WTC11 (cell line): ENCODE results near the gene SLC31A2. TPM values are rescaled to one million over a fixed set of nuclear protein-coding genes. Genes with fewer than 3 reads are reported as not detected.
A peak's percentile ranks its signal among the peaks of the same experiment; 100 is the strongest.

Experiments used
- ATAC-seq: fragments of 200-7000 bp; cut with Tn5 transposase; 2 replicates; pipeline ENCODE4 v1.10.0; 2021; ENCODE audit warnings: mild to moderate bottlenecking, moderate library complexity
- CTCF ChIA-PET: fragments of 300-600 bp; sonication (Branson Sonifier 250); formaldehyde crosslinking; loops from one replicate; lab custom pipeline; 2021; ENCODE audit warnings: antibody characterized with exemption; lab: Charles Lee
- POLR2A ChIA-PET: fragments of 350-600 bp; sonication (Branson Sonifier 250); formaldehyde crosslinking; loops from one replicate; lab custom pipeline; 2021; ENCODE audit warnings: antibody characterized with exemption; lab: Charles Lee
- DNase-seq: peaks from one replicate; pipeline ENCODE4 v3.0.0; 2021; ENCODE audit warnings: low spot score
- H3K27ac Mint-ChIP-seq: 2 replicates; pipeline ENCODE4 v1.8.0; 2021; ENCODE audit warnings: mixed read lengths
- H3K27me3 Mint-ChIP-seq: 2 replicates; pipeline ENCODE4 v1.8.0; 2021; ENCODE audit warnings: low read depth, mild to moderate bottlenecking, moderate library complexity, mixed read lengths
- H3K36me3 Mint-ChIP-seq: 2 replicates; pipeline ENCODE4 v1.8.0; 2021; ENCODE audit warnings: mixed read lengths
- H3K4me1 Mint-ChIP-seq: 2 replicates; pipeline ENCODE4 v1.8.0; 2022; ENCODE audit warnings: mixed read lengths
- H3K4me3 Mint-ChIP-seq: 2 replicates; pipeline ENCODE4 v1.8.0; 2021; ENCODE audit warnings: mild to moderate bottlenecking, moderate library complexity, mixed read lengths
- H3K9me3 Mint-ChIP-seq: 2 replicates; pipeline ENCODE4 v1.8.0; 2021; ENCODE audit warnings: mixed read lengths
- ATF1 ChIP-seq: sonication (generic); formaldehyde crosslinking; IDR thresholded peaks from 2 replicates; pipeline ENCODE4 v1.8.1; 2023; ENCODE audit warnings: mild to moderate bottlenecking, moderate library complexity, missing genetic modification reagents
- CBFB ChIP-seq: sonication (generic); formaldehyde crosslinking; IDR thresholded peaks from 2 replicates; pipeline ENCODE4 v1.8.1; 2022; ENCODE audit warnings: mild to moderate bottlenecking, low read depth, missing genetic modification reagents
- CREB1 ChIP-seq: sonication (generic); formaldehyde crosslinking; IDR thresholded peaks from 2 replicates; pipeline ENCODE4 v1.8.0; 2023; ENCODE audit warnings: mild to moderate bottlenecking, missing genetic modification reagents
- E2F4 ChIP-seq: sonication (generic); formaldehyde crosslinking; IDR thresholded peaks from 2 replicates; pipeline ENCODE4 v1.8.1; 2022; ENCODE audit warnings: low read depth, mild to moderate bottlenecking, moderate library complexity, missing genetic modification reagents, borderline replicate concordance
- ETV6 ChIP-seq: sonication (generic); formaldehyde crosslinking; IDR thresholded peaks from 2 replicates; pipeline ENCODE4 v1.8.1; 2022; ENCODE audit warnings: mild to moderate bottlenecking, missing genetic modification reagents
- FOXP1 ChIP-seq: sonication (generic); formaldehyde crosslinking; IDR thresholded peaks from 2 replicates; pipeline ENCODE4 v1.8.0; 2022; ENCODE audit warnings: missing genetic modification reagents, mild to moderate bottlenecking, moderate library complexity, borderline replicate concordance
- GABPB1 ChIP-seq: sonication (generic); formaldehyde crosslinking; IDR thresholded peaks from 2 replicates; pipeline ENCODE4 v1.8.1; 2023; ENCODE audit warnings: mild to moderate bottlenecking, missing genetic modification reagents
- GTF2I ChIP-seq: fragments of 250-450 bp; sonication (Bioruptor Pico); conservative IDR thresholded peaks from 2 replicates; pipeline ENCODE4 v1.4.0; 2021; ENCODE audit warnings: mild to moderate bottlenecking
- KAT7 ChIP-seq: sonication (generic); formaldehyde crosslinking; IDR thresholded peaks from 2 replicates; pipeline ENCODE4 v1.8.1; 2023; ENCODE audit warnings: missing genetic modification reagents, mild to moderate bottlenecking, borderline replicate concordance
- MLX ChIP-seq: sonication (generic); formaldehyde crosslinking; IDR thresholded peaks from 2 replicates; pipeline ENCODE4 v1.8.1; 2023; ENCODE audit warnings: mild to moderate bottlenecking, missing genetic modification reagents, moderate library complexity
- MYBL2 ChIP-seq: sonication (generic); formaldehyde crosslinking; IDR thresholded peaks from 2 replicates; pipeline ENCODE4 v1.8.1; 2023; ENCODE audit warnings: mild to moderate bottlenecking, moderate library complexity, missing genetic modification reagents
- NR2C2 ChIP-seq: sonication (generic); formaldehyde crosslinking; IDR thresholded peaks from 2 replicates; pipeline ENCODE4 v1.8.0; 2022; ENCODE audit warnings: mild to moderate bottlenecking, missing genetic modification reagents
- NR3C1 ChIP-seq: sonication (generic); formaldehyde crosslinking; conservative IDR thresholded peaks from 2 replicates; pipeline ENCODE4 v1.8.1; 2023; ENCODE audit warnings: low read depth, mild to moderate bottlenecking, missing genetic modification reagents
- SMAD4 ChIP-seq: sonication (generic); formaldehyde crosslinking; IDR thresholded peaks from 2 replicates; pipeline ENCODE4 v1.8.0; 2022; ENCODE audit warnings: mild to moderate bottlenecking, missing genetic modification reagents
- STAT6 ChIP-seq: sonication (generic); formaldehyde crosslinking; conservative IDR thresholded peaks from 2 replicates; pipeline ENCODE4 v1.8.1; 2023; ENCODE audit warnings: mild to moderate bottlenecking, low read depth, missing genetic modification reagents, moderate library complexity
- TEAD1 ChIP-seq: sonication (generic); formaldehyde crosslinking; IDR thresholded peaks from 2 replicates; pipeline ENCODE4 v1.8.0; 2022; ENCODE audit warnings: mild to moderate bottlenecking, missing genetic modification reagents
- TP53 ChIP-seq: sonication (generic); formaldehyde crosslinking; IDR thresholded peaks from 2 replicates; pipeline ENCODE4 v1.8.1; 2023; ENCODE audit warnings: mild to moderate bottlenecking, missing genetic modification reagents
- USF2 ChIP-seq: sonication (generic); formaldehyde crosslinking; IDR thresholded peaks from 2 replicates; pipeline ENCODE4 v1.8.1; 2023; ENCODE audit warnings: mild to moderate bottlenecking, missing genetic modification reagents, moderate library complexity
- ZMAT4 ChIP-seq: fragments of 250-450 bp; sonication (Bioruptor Pico); IDR thresholded peaks from 2 replicates; pipeline ENCODE4 v1.9.0; 2021; ENCODE audit warnings: mild to moderate bottlenecking
- ZNF263 ChIP-seq: sonication (generic); formaldehyde crosslinking; IDR thresholded peaks from 2 replicates; pipeline ENCODE4 v1.8.1; 2022; ENCODE audit warnings: low read depth, mild to moderate bottlenecking, moderate library complexity, missing genetic modification reagents
- total RNA-seq: library from RNA; stranded (reverse); gene quantifications from 3 replicates; pipeline ENCODE4 v1.2.3, GENCODE V29; 2021
- TF ChIP-seq, protein P1 (sequence below): fragments of 250-450 bp; sonication (Bioruptor Pico); IDR thresholded peaks from 2 replicates; pipeline ENCODE4 v2.1.2; 2022; ENCODE audit warnings: mild to moderate bottlenecking, moderate library complexity
- TF ChIP-seq, protein P2 (sequence below): sonication (generic); formaldehyde crosslinking; IDR thresholded peaks from 2 replicates; pipeline ENCODE4 v1.8.1; 2022; ENCODE audit warnings: mild to moderate bottlenecking, missing genetic modification reagents, moderate library complexity, borderline replicate concordance
- TF ChIP-seq, protein P3 (sequence below): sonication (generic); formaldehyde crosslinking; IDR thresholded peaks from 2 replicates; pipeline ENCODE4 v1.8.0; 2022; ENCODE audit warnings: mild to moderate bottlenecking, missing genetic modification reagents

Gene SLC31A2
- total RNA-seq, 1 experiment from 2014 or later, result 2.0 TPM

GRCh38 chr9:113158446-113158845 lies 7.6 kb downstream of the SLC31A2 start:
- POLR2A ChIA-PET, result interaction anchor here (0.6 kb wide), 1 partner anchor 180 kb away, joined by 7 read pairs; no protein-coding TSS in a partner anchor
- no peak for DNase-seq
- Mint-ChIP-seq H3K9me3 (no peaks in the 10 kb centered on the region), H3K36me3 (peaks cover 9% of the 10 kb centered on the region; the same call in 1 of the 2 replicates), H3K4me3 (no peak overlapping the region), H3K27me3 (no peaks in the 10 kb centered on the region), H3K27ac (no peak overlapping the region; the same call in 1 of the 2 replicates), H3K4me1 (peaks cover 34% of the 10 kb centered on the region)
- CTCF ChIA-PET, result no interaction called here
- TF ChIP-seq, protein P1, sequence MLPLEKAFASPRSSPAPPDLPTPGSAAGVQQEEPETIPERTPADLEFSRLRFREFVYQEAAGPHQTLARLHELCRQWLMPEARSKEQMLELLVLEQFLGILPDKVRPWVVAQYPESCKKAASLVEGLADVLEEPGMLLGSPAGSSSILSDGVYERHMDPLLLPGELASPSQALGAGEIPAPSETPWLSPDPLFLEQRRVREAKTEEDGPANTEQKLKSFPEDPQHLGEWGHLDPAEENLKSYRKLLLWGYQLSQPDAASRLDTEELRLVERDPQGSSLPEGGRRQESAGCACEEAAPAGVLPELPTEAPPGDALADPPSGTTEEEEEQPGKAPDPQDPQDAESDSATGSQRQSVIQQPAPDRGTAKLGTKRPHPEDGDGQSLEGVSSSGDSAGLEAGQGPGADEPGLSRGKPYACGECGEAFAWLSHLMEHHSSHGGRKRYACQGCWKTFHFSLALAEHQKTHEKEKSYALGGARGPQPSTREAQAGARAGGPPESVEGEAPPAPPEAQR (CRISPR knock-in tag), result no peak
- TF ChIP-seq STAT6 (CRISPR knock-in tag) (no peak), FOXP1 (CRISPR knock-in tag) (no peak), TP53 (CRISPR knock-in tag) (no peak), GTF2I (CRISPR knock-in tag) (no peak), NR3C1 (CRISPR knock-in tag) (no peak)
- no peak for ATAC-seq

DNA sequence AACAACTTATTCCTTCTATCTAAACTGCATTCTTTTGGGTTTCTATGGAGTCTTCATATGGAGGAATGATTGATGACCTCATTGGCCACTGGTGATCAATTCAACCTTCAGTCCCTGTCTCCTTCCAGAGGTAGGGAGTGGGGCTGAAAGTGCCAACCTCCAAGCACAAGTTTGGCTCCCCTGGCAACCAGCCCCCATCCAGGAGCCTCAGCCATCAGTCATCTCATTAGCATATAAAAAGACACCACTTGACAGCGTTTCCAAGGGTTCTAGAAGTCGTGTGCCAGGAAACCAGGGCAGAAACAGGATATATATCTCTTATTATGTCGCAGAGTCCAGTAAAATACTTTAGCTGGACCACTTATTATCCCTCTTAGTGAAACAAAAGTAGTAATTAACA lies 9.8 kb downstream of the SLC31A2 start:
- no peak overlapping the region for H3K27ac Mint-ChIP-seq
- no peak for TF ChIP-seq ETV6
- no peak for TF ChIP-seq CBFB (CRISPR knock-in tag)
- TF ChIP-seq GABPB1, result no peak
- TF ChIP-seq, all 79 proteins: peak for 0
- CTCF ChIA-PET, result interaction anchor here (2.9 kb wide), 1 partner anchor 10 kb away, joined by 12 read pairs; the partner anchor contains the start of gene SLC31A2
- Mint-ChIP-seq H3K4me1 (peaks cover 34% of the 10 kb centered on the region), H3K9me3 (no peaks in the 10 kb centered on the region), H3K4me3 (peak overlapping the region; percentile 48; the same call in 1 of the 2 replicates), H3K36me3 (peaks cover 13% of the 10 kb centered on the region; the same call in 1 of the 2 replicates), H3K27me3 (no peaks in the 10 kb centered on the region)
- POLR2A ChIA-PET, result interaction anchor here (1.5 kb wide), 1 partner anchor 10 kb away, joined by 3 read pairs; the partner anchor contains the start of gene SLC31A2
- ATAC-seq, result peak; percentile 89
- DNase-seq, result peak; percentile 45

DNA sequence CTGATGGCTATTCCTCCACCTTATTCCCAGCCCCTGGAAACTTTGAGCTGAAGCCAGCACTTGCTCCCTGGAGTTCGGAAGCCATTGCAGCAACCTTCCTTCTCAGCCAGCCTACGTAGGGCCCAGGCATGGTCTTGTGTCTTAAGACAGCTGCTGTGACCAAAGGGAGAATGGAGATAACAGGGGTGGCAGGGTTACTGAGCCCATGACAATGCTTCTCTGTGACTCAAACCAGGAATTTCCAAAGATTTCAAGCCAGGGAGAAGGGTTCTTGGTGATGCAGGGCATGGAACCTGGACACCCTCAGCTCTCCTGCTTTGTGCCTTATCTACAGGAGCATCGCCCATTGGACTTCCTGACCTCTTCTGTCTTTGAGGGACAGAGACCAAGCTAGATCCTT lies 12.2 kb downstream of the SLC31A2 start:
- Mint-ChIP-seq H3K36me3 (peaks cover 25% of the 10 kb centered on the region), H3K4me3 (no peak overlapping the region), H3K27ac (no peak overlapping the region), H3K4me1 (peaks cover 17% of the 10 kb centered on the region), H3K27me3 (no peaks in the 10 kb centered on the region), H3K9me3 (no peaks in the 10 kb centered on the region)
- ChIA-PET POLR2A (no interaction called here), CTCF (interaction anchor here (2.9 kb wide), 1 partner anchor 12 kb away, joined by 12 read pairs; the partner anchor contains the start of gene SLC31A2)
- DNase-seq (no peak), ATAC-seq (no peak)
- TF ChIP-seq CREB1 (no peak), ZNF263 (no peak), ZMAT4 (CRISPR knock-in tag) (no peak), E2F4 (CRISPR knock-in tag) (no peak), MLX (CRISPR knock-in tag) (no peak), KAT7 (CRISPR knock-in tag) (no peak), TEAD1 (CRISPR knock-in tag) (no peak), GTF2I (CRISPR knock-in tag) (no peak), ATF1 (CRISPR knock-in tag) (no peak), SMAD4 (CRISPR knock-in tag) (no peak), MYBL2 (CRISPR knock-in tag) (no peak), NR2C2 (no peak), USF2 (no peak)
- TF ChIP-seq, protein P2, sequence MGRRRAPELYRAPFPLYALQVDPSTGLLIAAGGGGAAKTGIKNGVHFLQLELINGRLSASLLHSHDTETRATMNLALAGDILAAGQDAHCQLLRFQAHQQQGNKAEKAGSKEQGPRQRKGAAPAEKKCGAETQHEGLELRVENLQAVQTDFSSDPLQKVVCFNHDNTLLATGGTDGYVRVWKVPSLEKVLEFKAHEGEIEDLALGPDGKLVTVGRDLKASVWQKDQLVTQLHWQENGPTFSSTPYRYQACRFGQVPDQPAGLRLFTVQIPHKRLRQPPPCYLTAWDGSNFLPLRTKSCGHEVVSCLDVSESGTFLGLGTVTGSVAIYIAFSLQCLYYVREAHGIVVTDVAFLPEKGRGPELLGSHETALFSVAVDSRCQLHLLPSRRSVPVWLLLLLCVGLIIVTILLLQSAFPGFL (CRISPR knock-in tag), result no peak
- TF ChIP-seq, protein P3, sequence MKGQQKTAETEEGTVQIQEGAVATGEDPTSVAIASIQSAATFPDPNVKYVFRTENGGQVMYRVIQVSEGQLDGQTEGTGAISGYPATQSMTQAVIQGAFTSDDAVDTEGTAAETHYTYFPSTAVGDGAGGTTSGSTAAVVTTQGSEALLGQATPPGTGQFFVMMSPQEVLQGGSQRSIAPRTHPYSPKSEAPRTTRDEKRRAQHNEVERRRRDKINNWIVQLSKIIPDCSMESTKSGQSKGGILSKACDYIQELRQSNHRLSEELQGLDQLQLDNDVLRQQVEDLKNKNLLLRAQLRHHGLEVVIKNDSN (CRISPR knock-in tag), result no peak
